ENCODE data around the gene DOCK4.

Gene DOCK4

GRCh38 chr7:111741811-111742240, 464.4 kb downstream of the DOCK4 start:
- peak in 1 of 2 donors; percentile 3 for DNase-seq (ENCODE audit: low read depth in 1 of 2, low spot score in 1 of 2)

- no peak for DNase-seq (ENCODE audit: low read depth in 1 of 2, low spot score in 1 of 2)
Observed at GRCh38 chr7:111740942-111741341, 465.3 kb downstream of the DOCK4 start.

DNA sequence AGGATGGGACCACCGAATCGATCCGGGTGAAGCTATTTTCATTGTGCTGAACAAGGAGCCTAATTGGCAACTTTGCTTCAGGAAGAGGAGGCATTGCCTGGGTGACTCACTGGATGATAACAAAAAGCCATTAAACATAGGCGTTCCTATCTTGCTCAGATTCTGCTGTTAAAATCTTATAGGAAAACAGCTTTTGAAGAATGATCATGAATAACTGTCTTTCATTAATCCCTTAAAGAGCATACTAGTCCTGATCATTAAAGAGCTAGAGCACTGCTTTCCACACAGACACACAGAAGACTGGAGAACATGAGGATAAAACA, 469.7 kb downstream of the DOCK4 start:
- DNase-seq (ENCODE audit: low read depth in 1 of 2, low spot score in 1 of 2), result no peak

GRCh38 chr7:111735661-111736551, 470.3 kb downstream of the DOCK4 start:
- no peak for DNase-seq (ENCODE audit: low read depth in 1 of 2, low spot score in 1 of 2)

DNA sequence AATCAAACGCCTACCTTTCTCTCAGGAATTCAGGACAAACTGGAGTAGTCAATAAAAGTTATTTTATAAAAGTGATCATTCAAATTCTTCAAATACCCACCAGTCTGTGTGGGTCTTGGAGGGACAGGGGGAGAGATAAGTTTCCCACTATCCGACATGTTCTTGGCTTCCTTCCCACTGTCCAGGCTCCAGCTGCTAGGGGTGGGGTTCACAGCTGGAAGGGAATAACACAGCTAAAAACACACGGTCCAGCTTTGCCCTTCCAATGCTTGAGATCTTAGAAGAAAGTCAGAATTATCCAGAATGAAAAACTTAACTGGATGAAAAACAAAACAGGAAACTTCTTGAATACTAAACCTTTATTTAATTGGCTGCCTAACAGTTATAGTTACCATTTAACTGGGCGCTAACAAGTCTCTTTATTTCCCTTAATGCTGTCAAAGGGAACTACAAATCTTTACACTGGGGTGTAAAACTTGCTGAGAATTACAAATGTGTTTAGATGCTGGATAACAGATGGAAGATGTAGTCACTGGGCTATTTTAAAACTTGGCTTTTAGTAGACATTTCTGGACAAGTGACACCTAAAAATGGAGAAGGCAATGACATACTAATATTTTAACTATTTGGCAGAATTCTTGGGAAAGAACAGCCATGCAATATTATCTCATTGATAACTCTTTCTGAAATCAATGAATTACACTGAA, 471.1 kb downstream of the DOCK4 start:
- DNase-seq (ENCODE audit: low read depth in 1 of 2, low spot score in 1 of 2), result no peak

DNA sequence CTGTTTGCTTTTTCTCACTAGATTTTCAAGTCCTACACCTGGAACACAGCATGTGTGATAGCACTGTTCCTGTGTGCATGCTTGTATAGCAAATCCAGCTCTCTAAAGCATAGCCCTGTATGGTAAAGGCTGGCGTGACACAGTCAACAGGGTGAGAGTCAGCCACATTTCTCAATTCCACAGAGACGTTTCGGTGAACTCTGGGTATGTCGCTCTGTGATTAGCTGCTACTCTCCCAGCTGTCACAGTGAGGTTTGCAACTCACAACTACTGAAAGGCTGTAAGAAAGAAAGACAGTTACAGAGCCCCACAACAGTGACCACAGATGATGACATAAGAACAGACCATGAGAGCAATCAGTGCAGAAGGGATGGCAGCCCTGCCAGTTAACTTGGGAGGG, 473.3 kb downstream of the DOCK4 start:
- DNase-seq (ENCODE audit: low read depth in 1 of 2, low spot score in 1 of 2), result no peak

DNA sequence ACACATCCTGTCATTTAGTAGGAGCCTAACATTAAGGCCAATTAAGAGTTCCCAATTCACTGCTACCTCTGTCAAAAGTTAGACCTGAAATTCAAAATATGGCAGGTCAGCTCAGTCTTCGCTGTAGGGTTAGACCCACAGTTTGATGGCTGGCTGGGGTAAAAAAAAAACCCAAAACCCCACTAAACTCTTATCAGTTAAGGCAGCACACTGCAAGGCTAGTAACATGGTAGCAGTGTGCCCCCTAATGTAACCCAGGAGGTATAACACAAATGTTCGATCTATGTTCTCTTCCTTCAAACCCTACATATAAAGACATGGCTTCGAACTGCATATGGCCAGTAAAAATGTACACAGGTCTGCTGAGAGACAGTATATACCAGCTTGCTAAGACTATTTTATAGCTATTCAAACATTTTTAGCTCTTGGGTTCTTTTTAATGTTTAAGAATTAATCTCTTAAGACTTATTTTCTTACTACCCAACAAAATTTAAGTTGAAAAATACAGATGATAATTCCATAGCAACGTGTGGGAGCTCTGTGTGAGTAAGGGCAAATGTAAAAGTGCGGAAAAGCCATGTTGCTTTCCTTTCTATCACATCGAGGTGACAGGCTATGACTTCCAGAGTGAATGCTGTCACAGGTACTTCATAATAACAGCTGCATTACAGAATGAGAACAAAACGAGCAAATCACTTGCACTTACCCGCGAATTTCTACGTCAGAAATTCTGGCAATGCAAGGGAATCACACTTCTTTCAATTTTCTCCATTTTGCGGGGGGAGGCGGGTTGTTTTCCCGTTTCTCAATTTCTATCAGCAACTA, 475.5 kb downstream of the DOCK4 start:
- no peak for DNase-seq (ENCODE audit: low read depth in 1 of 2, low spot score in 1 of 2)

- DNase-seq (ENCODE audit: low read depth in 1 of 2, low spot score in 1 of 2), result no peak
Observed at GRCh38 chr7:111730057-111730456, 476.1 kb downstream of the DOCK4 start.

- DNase-seq (ENCODE audit: low read depth in 1 of 2, low spot score in 1 of 2), result no peak
Observed at GRCh38 chr7:111729483-111729882, 476.7 kb downstream of the DOCK4 start.

- no peak for DNase-seq (ENCODE audit: low read depth in 1 of 2, low spot score in 1 of 2)
Observed at GRCh38 chr7:111728635-111728995, 477.6 kb downstream of the DOCK4 start.

DNA sequence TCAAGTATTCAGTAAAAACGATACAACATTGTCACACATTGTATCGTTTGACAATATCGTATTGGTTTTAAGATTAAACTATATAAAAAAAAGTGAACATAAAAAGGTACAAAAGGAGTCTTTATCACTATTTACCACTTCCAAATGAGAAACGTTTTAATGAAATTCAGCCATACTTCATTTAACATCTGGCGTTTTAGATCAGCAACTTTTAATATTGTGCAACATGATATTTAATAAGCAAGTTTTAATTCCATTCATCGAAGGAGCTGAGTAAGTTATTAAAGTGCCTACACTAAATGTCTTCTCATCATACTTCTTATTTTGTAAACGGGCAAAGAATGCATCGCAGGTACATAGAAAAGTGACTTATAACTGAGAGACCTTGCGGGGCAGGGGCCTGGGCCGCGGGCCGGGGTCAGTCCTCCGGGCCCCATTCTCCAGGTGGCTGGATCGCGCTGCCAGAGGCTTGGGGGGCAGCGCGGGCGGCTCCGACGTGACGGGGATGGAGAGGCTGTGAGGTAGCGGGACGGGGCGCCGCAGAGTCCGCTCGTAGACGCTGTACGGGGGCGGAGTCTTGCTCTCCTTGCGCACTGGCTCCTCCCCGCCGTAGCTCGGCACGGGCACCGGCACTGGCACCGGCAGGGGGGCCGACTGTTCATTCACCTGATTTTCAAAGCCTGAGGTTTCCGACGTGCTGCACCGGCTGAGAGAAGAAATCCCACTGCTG, 478.1 kb downstream of the DOCK4 start:
- DNase-seq (ENCODE audit: low read depth in 1 of 2, low spot score in 1 of 2), result no peak

- no peak for DNase-seq (ENCODE audit: low read depth in 1 of 2, low spot score in 1 of 2)
Observed at GRCh38 chr7:111718886-111719285, 487.3 kb downstream of the DOCK4 start.

- DNase-seq (ENCODE audit: low read depth in 1 of 2, low spot score in 1 of 2), result no peak
Observed at GRCh38 chr7:111711426-111712065, 494.7 kb downstream of the DOCK4 start.

GRCh38 chr7:111710839-111711380, 495.3 kb downstream of the DOCK4 start:
- DNase-seq (ENCODE audit: low read depth in 1 of 2, low spot score in 1 of 2), result no peak

- DNase-seq (ENCODE audit: low read depth in 1 of 2, low spot score in 1 of 2), result no peak
Observed at GRCh38 chr7:111708072-111708471, 498.1 kb downstream of the DOCK4 start.

- no peak for DNase-seq (ENCODE audit: low read depth in 1 of 2, low spot score in 1 of 2)
Observed at GRCh38 chr7:111705807-111706206, 500.4 kb downstream of the DOCK4 start.

GRCh38 chr7:111697771-111698170, 508.4 kb downstream of the DOCK4 start:
- DNase-seq (ENCODE audit: low read depth in 1 of 2, low spot score in 1 of 2), result no peak

DNA sequence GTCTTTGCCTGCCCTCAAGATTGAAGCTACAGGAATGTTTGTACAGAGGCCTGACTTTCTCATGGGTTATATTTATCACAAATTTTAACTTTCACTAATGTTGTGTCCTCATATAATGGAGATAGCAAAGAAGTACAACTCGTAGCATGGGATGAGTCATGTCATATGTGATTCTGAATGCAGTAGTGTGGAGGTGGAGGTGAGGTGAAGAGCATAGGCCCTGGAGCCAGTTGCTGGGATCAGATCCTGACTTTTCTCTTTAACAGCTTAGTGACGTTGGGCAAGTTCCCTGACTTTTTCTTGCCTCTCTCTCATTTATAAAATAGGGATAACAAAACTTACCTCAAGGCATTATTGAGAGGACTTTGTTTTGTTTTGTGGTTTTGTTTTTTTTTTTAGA, 511.8 kb downstream of the DOCK4 start:
- DNase-seq (ENCODE audit: low read depth in 1 of 2, low spot score in 1 of 2), result no peak

- DNase-seq (ENCODE audit: low read depth in 1 of 2, low spot score in 1 of 2), result no peak
Observed at GRCh38 chr7:111690364-111691111, 515.7 kb downstream of the DOCK4 start.

GRCh38 chr7:111685349-111685748, 520.9 kb downstream of the DOCK4 start:
- DNase-seq (ENCODE audit: low read depth in 1 of 2, low spot score in 1 of 2), result no peak
